Renal pelvis (tissue), 4 donors: ENCODE results near the gene ZNF816. TPM values are rescaled to one million over a fixed set of nuclear protein-coding genes. Genes with fewer than 3 reads are reported as not detected.
"Not testable (repeated sequence)": the region's sequence is repeated elsewhere in the genome, so short reads cannot be mapped to it uniquely, and the experiment has no call there.

Experiments
- DNase-seq: peaks from one replicate; pipeline ENCODE4 v3.0.0-alpha.2; 2013
- polyA plus RNA-seq, 3 donors: library from polyadenylated mRNA; unstranded; fragments of 120-200 nt; gene quantifications; one replicate each; pipeline ENCODE4 v1.2.1, GENCODE V29; 2013; ENCODE audit not compliant: insufficient read length in 3 of 3

ZNF816 gene
- polyA plus RNA-seq, 3 donors = 14.8 to 18.5 (median 18.2) TPM

GRCh38 chr19:52936954-52937325 lies 25.7 kb downstream of the ZNF816 start:
- no peak for DNase-seq

DNA sequence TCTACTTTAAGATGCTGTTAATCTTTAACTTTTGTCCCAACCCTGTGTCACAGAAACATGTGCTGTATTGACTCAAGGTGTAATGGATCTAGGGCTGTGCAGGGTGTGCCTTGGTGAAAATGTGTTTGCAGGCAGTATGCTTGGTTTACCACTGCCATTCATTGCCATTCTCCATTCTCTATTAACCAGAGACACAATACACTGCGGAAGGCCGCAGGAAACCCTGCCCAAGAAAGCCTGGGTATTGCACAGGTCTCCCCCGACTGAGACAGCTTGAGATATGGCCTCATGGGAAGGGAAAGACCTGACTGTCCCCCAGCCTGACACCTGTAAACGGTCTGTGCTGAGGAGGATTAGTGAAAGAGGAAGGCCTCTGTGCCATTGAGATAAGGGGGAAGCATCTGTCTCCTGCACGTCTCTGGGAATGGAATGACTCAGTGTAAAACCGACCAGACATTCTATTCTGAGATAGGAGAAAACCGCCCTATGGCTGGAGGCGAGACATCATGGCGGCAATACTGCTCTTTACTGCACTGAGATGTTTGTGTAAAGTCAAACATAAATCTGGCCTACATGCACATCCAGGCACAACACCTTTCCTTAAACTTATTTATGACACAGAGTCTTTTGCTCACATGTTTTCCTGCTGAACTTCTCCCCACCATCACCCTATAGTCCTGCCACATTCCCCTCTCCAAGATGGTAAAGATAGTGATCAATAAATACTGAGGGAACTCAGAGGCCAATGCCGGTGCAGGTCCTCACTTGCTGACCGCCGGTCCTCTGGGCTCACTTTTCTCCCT lies 26.3 kb downstream of the ZNF816 start:
- peak; percentile 21 for DNase-seq

- no peak for DNase-seq
Observed at GRCh38 chr19:52935434-52935833, 27.2 kb downstream of the ZNF816 start.

DNA sequence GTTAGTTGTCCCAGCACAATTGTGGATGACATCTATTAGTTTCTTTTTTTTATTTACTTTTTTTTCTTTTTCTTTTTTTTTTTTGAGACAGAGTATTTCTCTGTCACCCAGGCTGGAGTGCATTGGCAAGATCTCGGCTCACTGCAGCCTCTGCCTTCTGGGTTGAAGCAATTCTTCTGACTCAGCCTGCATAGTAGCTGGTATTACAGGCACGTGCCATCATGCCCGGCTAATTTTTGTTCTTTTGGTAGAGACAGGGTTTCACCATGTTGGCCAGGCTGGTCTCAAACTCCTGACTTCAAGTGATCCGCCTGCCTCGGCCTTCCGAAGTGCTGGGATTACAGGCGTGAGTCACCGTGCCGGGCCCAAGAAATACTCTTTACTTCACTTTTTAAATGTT lies 38.0 kb downstream of the ZNF816 start:
- DNase-seq = not testable (repeated sequence)

- DNase-seq = no peak
Observed at GRCh38 chr19:52923778-52924593, 38.7 kb downstream of the ZNF816 start.

GRCh38 chr19:52922841-52923777 lies 39.6 kb downstream of the ZNF816 start, which contains the start of gene ZNF888:
ZNF888 (minus strand) TSS chr19:52923428; CDS start chr19:52917873, 5,555 bp downstream.
- DNase-seq = peak; percentile 85

GRCh38 chr19:52917531-52917930 lies 45.1 kb downstream of the ZNF816 start:
- no peak for DNase-seq

DNA sequence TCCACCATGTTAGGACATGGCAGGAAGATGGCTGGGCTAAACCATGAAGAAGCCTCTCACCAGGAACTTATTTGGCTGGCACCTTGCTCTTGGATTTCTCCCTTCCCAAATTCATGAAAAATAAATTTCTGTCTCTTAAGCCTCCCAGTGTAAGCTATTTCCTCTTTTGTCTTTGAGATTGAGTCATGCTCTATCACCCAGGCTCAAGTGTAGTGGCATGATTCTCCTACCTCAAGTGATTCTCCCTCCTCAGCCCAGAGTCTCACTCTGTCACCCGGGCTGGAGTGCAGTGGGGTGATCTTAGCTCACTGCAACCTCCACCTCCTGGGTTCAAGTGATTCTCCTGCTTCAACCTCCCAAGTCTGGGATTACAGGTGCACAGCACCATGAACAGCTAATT lies 52.0 kb downstream of the ZNF816 start:
- DNase-seq = no peak

DNA sequence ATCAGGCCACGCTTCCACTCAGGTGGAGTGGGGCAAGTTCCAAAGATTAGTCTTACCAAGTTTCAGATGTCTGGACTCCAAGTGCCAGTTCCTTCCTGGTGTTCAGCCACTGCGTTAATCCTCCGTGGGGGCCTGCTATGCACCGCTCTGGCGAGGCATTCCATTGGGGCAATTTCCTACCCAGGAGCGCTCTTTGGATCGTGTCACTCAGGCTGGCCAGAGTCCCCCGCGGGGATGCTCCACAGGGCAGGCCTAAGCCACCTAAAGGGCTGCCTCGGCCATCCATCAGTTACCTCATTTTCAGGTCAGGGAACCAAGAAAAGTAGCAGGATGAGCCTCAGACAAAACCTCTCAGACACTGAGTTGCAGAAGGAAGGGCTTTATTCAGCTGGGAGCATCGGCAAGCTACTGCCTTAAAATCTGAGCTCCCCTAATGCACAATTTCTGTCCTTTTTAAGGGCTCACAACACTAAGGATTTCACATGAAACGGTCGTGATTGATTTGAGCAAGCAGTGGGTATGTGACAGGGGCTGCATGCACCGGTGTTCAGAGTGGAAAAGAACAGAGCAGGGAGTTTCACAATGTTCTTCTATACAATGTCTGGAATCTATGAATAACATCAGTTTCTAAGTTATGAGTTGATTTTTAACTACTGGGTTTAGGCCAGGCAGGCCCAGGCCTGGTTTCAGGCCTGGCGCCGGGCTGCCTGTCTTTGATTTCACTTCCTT lies 58.5 kb downstream of the ZNF816 start:
- not testable (repeated sequence) for DNase-seq

DNA sequence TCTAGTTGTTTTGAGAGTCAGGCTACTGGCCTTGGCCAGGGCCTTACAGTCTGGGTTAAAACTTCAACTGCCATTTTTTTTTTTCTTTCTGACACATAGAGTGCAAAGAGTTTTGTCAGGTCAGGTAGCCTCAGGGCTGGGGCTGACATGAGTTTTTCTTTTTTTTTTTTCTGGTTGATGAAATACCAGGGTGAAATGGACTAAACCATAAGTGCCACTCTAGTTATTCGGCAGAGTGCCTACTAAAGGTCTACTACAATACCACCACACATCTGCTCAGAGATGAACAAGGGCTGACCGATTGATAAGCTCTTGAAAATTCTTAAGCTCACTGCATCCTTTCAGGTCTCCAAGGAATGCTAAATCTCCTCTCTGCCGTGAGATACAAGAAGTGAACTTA lies 60.8 kb downstream of the ZNF816 start:
- no peak for DNase-seq

Other genes with a start within 250 kb of the ZNF816 start
- 10 to 100 TPM; 14.8 to 33.3 (median 27.2) TPM for gene ZNF611, start 227.8 kb downstream of the ZNF816 start, polyA plus RNA-seq
- gene ZNF600, start 176.1 kb downstream of the ZNF816 start, polyA plus RNA-seq = 10 to 100 TPM in 1 of 3 donors, 1 to 10 TPM in 2; 6.4 to 14.7 (median 7.8) TPM
- gene ZNF28, start 141.2 kb downstream of the ZNF816 start, polyA plus RNA-seq = 10 to 100 TPM; 19.0 to 23.6 (median 19.7) TPM
- gene ZNF468, start 105.3 kb downstream of the ZNF816 start, polyA plus RNA-seq = 10 to 100 TPM; 31.6 to 51.7 (median 47.3) TPM
- gene ZNF320, start 65.2 kb downstream of the ZNF816 start, polyA plus RNA-seq = 10 to 100 TPM; 23.8 to 52.1 (median 45.3) TPM
- gene ZNF888, start 39.5 kb downstream of the ZNF816 start, polyA plus RNA-seq = 10 to 100 TPM; 11.3 to 20.1 (median 13.6) TPM
- under 1 TPM in 2 of 3 donors, not detected in 1; 0.14 to 0.40 TPM for gene ERVV-1, start 51.0 kb upstream of the ZNF816 start, polyA plus RNA-seq
- under 1 TPM; 0.09 to 0.31 (median 0.13) TPM for gene ERVV-2, start 81.9 kb upstream of the ZNF816 start, polyA plus RNA-seq
- 10 to 100 TPM; 32.7 to 90.1 (median 64.5) TPM for gene ZNF160, start 140.5 kb upstream of the ZNF816 start, polyA plus RNA-seq
- 10 to 100 TPM; 22.0 to 27.9 (median 24.5) TPM for gene ZNF415, start 170.0 kb upstream of the ZNF816 start, polyA plus RNA-seq
- gene ZNF347, start 196.2 kb upstream of the ZNF816 start, polyA plus RNA-seq = 10 to 100 TPM in 2 of 3 donors, 1 to 10 TPM in 1; 8.6 to 18.0 (median 13.4) TPM
- 10 to 100 TPM in 1 of 3 donors, 1 to 10 TPM in 2; 6.0 to 10.7 (median 9.7) TPM for gene ZNF665, start 230.5 kb upstream of the ZNF816 start, polyA plus RNA-seq